DMS153 (cell line): ENCODE results near the gene NCS1.

Experiments
- DNase-seq: peaks from one replicate; lab custom pipeline; 2025; lab: John Stamatoyannopoulos, UW

The NCS1 gene

GRCh38 chr9:130194378-130194932, 22.3 kb downstream of the NCS1 start:
- no peak for DNase-seq

DNA sequence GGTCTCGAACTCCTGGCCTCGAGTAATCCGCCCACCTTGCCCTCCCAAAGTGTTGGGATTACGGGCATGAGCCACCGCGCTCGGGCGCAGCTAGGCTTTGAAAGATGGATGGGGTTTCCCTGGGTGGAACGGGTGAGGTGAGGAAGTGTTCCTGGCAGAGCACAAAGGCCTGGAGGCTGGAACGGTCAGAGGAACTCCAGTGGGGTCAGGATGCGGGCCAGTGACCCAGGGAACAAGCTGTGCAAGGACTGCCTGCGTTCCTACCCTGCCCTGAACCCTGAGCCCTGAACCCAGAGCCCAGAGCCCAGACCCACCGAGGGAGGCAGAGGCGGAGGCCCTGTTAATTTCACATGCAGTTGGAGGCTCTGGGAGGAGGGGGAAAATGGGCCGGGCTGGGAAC, 23.4 kb downstream of the NCS1 start:
- no peak for DNase-seq

GRCh38 chr9:130196643-130197042, 24.4 kb downstream of the NCS1 start:
- peak; percentile 57 for DNase-seq

DNA sequence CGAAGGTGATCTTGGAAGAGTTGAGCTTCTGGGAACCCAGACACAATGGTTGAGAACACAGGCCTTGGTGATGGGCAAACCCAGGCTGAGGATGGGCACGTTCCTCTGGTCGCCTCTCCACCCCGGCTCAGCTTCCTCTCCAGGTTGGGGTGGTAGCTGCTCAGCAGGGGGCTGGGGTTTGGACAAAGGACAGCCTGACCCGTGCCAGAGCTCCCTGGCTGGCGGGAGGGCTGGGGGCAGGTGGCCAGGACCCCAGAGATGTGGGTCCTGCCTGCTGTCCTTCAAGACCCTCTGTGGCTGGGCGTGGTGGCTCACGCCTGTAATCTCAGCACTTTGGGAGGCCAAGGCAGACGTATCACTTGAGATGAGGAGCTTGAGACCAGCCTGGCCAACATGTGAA, 25.2 kb downstream of the NCS1 start:
- no peak for DNase-seq

GRCh38 chr9:130197888-130198287, 25.7 kb downstream of the NCS1 start:
- DNase-seq: peak; percentile 18

- no peak for DNase-seq
These were observed 26.4 kb downstream of the NCS1 start for GRCh38 chr9:130198501-130199179.

DNA sequence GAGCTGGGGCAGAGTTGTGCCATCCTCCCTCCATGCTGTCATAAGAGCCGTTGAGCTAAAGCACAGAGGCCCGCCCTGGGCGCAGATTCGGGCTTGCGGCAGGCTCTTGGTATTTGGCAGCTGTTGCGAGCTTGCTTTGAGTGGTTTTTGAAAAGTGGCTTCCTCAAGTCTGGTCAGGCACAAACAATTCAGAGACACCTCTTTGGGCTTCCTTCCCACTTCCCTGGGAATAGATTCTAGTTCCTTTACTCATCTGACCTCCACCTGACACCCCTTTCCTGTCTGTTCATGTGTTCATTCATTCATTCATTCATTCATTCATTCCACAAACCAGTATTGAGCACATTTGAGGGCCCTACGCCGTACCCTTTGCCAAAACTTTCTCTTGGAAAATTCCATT, 27.4 kb downstream of the NCS1 start:
- no peak for DNase-seq

GRCh38 chr9:130200038-130200849, 28.0 kb downstream of the NCS1 start:
- DNase-seq: no peak

DNA sequence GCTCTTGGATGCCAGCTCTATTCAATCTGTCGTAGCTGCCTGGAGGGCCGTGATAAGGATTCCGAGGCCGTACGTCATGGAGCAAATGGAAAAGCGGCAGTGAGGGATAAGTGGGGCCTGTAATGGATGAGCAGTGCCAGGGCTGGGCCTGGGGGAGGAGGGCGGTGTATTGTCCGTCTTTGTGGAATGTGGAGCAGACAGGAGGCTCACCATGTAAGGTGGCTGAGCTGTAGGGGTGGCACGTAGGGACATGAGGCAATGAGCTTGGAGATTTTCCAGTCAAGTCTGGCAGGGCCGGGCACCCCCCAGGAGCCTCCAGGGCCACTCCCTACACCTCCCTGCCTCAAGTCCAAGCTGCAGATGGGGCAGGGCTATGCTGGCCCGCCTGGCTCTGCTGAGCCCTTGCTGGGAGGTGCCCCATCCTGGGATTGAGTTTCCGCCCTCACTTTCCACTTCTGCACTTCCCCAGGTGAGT, 29.2 kb downstream of the NCS1 start:
- DNase-seq: no peak

DNA sequence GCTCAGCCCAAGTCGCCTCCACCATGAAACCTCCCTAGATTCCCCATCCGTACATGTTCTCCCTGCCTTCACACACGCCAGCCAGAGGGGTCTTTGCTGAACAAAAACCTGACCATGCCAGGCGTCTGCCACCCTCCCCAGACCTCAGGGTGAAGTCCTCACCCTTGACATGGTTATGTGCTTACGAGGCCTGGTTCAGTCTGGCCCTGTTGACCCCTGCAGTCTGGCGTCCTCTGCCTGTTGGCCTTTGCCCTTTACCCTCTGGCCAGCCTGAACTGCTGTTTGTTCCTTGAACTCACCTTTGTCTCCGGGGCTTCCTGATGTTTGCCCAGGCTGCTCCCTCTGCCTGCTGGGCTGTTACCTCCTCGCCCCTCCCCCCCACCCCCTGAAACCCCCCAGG, 29.8 kb downstream of the NCS1 start:
- no peak for DNase-seq

- DNase-seq: no peak
These were observed 32.1 kb downstream of the NCS1 start for GRCh38 chr9:130204341-130204740.

- no peak for DNase-seq
These were observed 32.8 kb downstream of the NCS1 start for GRCh38 chr9:130204959-130205358.

DNA sequence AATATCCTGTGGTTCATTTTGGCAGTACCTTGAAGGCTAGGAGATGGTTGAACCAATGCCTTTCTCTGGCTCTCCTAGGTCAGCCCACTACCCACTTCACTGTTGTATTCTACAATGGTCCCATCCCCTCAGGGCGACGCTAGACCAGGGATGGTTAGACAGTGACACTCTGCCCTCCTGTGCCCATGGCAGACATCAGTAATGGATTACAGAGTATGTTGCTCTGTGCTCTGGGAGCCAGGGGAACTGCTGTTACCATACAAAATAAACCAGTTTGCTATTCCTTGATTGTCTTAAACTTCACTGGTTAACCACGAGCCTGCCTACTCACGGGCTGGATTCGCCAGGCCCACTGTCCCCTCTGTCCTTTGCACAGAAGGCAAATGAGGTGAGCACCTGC, 33.7 kb downstream of the NCS1 start:
- DNase-seq: no peak

DNA sequence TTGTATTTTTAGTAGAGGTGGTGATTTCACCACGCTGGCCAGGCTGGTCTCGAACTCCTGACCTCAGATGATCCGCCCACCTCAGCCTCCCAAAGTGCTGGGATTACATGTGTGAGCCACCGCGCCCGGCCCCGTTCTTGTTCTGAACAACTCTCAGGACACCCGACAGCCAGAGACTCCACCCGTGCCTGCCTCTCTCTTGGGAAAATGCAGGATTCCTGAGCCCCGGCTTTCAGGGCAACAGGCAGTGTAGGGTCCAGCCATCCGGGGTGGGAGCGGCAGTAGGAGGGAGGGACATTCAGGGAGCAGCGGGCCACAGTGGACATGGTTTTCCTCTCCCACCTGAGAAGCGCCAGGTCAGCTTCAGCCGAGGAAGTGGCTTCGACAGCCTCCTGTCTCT, 34.4 kb downstream of the NCS1 start:
- DNase-seq: no peak

GRCh38 chr9:130207241-130207992, 35.2 kb downstream of the NCS1 start:
- DNase-seq: no peak

- no peak for DNase-seq
These were observed 36.6 kb downstream of the NCS1 start for GRCh38 chr9:130208600-130209347.

DNA sequence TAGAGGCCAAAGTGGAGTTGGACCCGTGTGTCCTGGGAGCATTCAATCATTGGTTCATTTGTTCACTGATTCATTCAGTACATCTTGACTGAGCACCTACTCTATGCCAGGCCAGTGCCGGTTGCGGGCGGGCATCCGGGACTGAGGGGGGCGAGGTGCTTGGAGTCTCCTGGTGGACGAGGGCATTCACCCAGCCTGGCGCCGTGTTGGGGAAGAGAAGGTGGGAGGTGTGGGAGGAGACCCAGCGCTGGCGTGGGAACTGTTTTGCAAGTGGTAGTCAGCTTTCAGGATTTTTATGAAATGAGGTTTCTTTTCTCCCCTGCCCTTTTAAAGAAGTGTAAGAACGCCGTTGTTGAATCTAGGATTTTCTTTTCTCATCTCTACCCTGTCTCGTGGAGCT, 37.2 kb downstream of the NCS1 start:
- DNase-seq: no peak

DNA sequence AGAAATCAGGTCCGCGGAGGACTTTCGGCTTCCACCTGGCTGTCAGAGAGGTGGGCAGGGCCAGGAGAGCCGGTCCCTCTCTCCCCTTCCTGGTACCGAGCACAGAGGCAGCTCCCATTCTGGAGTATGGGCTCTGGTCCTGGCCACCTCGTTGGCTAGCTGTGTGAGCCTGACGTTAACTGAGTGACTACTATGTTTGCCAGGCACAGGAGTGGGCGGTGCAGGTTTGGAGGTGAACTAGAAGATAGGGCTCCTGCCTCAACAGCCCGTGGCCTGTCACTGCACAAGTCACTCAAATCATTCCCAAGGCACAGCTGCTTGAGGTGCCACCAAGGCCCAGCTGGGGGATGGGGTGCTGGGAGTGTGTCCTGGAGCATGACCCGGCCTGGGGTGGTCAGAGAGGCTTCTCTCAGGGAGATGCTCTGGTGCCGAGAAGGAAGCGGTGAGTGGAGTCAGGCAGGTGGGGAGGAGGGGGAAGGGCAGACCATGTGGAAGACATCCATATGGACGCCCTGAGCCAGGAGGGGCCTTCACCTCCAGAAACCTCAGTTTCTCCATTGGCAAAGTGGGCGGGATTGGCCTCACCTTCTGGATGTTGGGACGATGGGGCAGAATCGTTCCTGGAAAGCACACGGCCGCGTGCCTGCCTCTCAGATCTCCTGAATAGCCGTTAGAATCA, 39.5 kb downstream of the NCS1 start:
- DNase-seq: no peak

- no peak for DNase-seq
These were observed 40.5 kb downstream of the NCS1 start for GRCh38 chr9:130212543-130213297.
